ENCODE data around the gene SYNE3. TPM values are rescaled to one million over a fixed set of nuclear protein-coding genes. Genes with fewer than 3 reads are reported as not detected.

SYNE3 gene
- total and polyA plus RNA-seq, 5 donors = 5.2 to 18.0 (median 12.4) TPM

- ATAC-seq (no peak), DNase-seq (peak in 1 of 3 donors; percentile 24)
- intact Hi-C loops (cut with DNase I) = no loop called here
- H3K4me1 ChIP-seq (ENCODE audit: control insufficient read depth, insufficient read depth, low read length) = peaks cover 32% of the 10 kb centered on the region
- WGBS = 81% methylated on average over 7 of the region's 7 CpGs
- H3K27ac ChIP-seq (ENCODE audit: low read length) = no peak overlapping the region
- no peaks in the 10 kb centered on the region for H3K27me3 ChIP-seq (ENCODE audit: control insufficient read depth, insufficient read depth)
- H3K9me3 ChIP-seq (ENCODE audit: control insufficient read depth, low read length) = no peaks in the 10 kb centered on the region
- H3K4me3 ChIP-seq (ENCODE audit: low read length) = no peak overlapping the region
Observed at GRCh38 chr14:95485222-95485819, 31.1 kb downstream of the SYNE3 start.

DNA sequence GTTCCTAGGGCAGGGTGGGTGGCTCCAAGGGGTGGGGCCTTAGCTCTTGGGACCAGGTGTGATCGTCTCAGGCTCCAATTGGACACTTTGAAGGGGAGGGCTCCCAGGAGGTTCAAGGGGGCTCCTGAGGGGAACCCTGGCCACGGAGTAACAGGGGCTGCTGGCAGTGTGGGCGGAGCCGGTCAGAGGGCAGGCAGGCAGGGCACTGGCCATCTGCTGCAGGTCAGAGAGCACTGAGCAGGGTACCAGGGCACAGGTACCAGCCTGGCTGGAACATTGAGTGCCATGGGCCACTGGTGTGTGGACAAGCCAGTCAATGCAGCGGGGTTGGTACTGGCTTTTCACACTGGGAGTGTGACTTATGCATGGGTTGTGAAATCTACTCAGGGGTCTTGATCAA is 32.2 kb downstream of the SYNE3 start:
- WGBS = 90% methylated on average over 5 of the region's 5 CpGs
- Histone ChIP-seq H3K27me3 (ENCODE audit: control insufficient read depth, insufficient read depth) (no peaks in the 10 kb centered on the region), H3K27ac (ENCODE audit: low read length) (no peak overlapping the region), H3K9me3 (ENCODE audit: control insufficient read depth, low read length) (no peaks in the 10 kb centered on the region), H3K4me1 (ENCODE audit: control insufficient read depth, insufficient read depth, low read length) (peaks cover 30% of the 10 kb centered on the region), H3K4me3 (ENCODE audit: low read length) (no peak overlapping the region)
- intact Hi-C loops (cut with DNase I) = no loop called here
- ATAC-seq = no peak
- DNase-seq = no peak

GRCh38 chr14:95483309-95484165 is 32.9 kb downstream of the SYNE3 start:
- intact Hi-C loops (cut with DNase I) = no loop called here
- 52% methylated on average over 14 of the region's 14 CpGs for WGBS

GRCh38 chr14:95482627-95483308 is 33.7 kb downstream of the SYNE3 start:
- DNase-seq (no peak), ATAC-seq (no peak)
- Histone ChIP-seq H3K9me3 (ENCODE audit: control insufficient read depth, low read length) (no peaks in the 10 kb centered on the region), H3K27ac (ENCODE audit: low read length) (peak overlapping the region; percentile 71), H3K27me3 (ENCODE audit: control insufficient read depth, insufficient read depth) (no peaks in the 10 kb centered on the region), H3K4me1 (ENCODE audit: control insufficient read depth, insufficient read depth, low read length) (peaks cover 24% of the 10 kb centered on the region), H3K4me3 (ENCODE audit: low read length) (no peak overlapping the region)
- 77% methylated on average over 12 of the region's 12 CpGs for WGBS
- intact Hi-C loops (cut with DNase I) = no loop called here

More at GRCh38 chr14:95483309-95484165, 32.9 kb downstream of the SYNE3 start:
- H3K4me3 ChIP-seq (ENCODE audit: low read length) = no peak overlapping the region
- H3K27ac ChIP-seq (ENCODE audit: low read length) = peak overlapping the region; percentile 71
- no peaks in the 10 kb centered on the region for H3K9me3 ChIP-seq (ENCODE audit: control insufficient read depth, low read length)
- DNase-seq (peak; percentile 88 to 93 (median 89)), ATAC-seq (peak; percentile 87 to 95)
- peaks cover 24% of the 10 kb centered on the region for H3K4me1 ChIP-seq (ENCODE audit: control insufficient read depth, insufficient read depth, low read length)
- H3K27me3 ChIP-seq (ENCODE audit: control insufficient read depth, insufficient read depth) = no peaks in the 10 kb centered on the region

GRCh38 chr14:95481391-95482022 is 34.9 kb downstream of the SYNE3 start:
- no peak overlapping the region for H3K27ac ChIP-seq (ENCODE audit: low read length)
- peak in 1 of 3 donors; percentile 70 for DNase-seq
- no peaks in the 10 kb centered on the region for H3K9me3 ChIP-seq (ENCODE audit: control insufficient read depth, low read length)
- WGBS = 77% methylated on average over 18 of the region's 18 CpGs
- ATAC-seq = no peak
- H3K4me3 ChIP-seq (ENCODE audit: low read length) = no peak overlapping the region
- intact Hi-C loops (cut with DNase I) = no loop called here
- H3K4me1 ChIP-seq (ENCODE audit: control insufficient read depth, insufficient read depth, low read length) = peaks cover 25% of the 10 kb centered on the region
- H3K27me3 ChIP-seq (ENCODE audit: control insufficient read depth, insufficient read depth) = no peaks in the 10 kb centered on the region

- peak overlapping the region; percentile 19 for H3K27ac ChIP-seq (ENCODE audit: low read length)
- intact Hi-C loops (cut with DNase I) = no loop called here
- H3K9me3 ChIP-seq (ENCODE audit: control insufficient read depth, low read length) = no peaks in the 10 kb centered on the region
Observed at GRCh38 chr14:95480887-95481226, 35.6 kb downstream of the SYNE3 start.

DNA sequence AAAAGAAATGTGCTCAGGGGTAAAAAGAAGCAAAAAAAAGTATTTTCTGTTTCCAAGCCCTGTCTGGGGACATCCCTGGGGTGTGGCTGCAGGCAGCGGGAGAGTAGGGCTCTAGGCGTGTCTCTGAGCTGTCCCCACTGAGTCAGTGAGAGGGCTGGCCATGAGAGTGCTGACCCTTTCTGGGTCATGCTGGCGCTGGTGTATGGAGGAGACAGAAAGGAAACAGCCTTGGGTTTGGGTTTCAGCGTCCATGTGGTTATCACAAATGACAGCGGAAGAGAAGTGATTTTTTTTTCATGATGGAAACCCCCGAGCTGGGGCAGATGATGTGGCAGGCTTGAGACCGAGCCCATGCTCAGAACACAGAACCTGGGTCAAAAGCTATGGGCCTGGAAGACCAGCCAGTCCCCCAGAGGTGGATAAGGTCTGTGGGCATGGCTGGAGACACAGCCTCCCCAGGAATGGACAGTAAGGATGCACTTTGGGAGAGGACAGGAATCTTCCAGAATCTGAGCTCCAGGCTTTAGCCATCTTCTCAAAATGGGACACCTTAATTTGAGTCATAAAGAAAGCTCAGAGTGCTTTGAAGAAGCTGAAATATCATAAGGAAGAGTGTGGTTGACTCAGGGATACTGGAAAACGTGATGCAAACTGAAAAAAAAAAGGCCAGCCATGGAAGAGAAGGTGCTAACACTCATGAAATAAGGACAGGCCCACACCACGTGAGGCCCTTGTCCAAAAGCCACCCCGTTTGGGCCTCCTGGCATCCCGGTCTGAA is 36.2 kb downstream of the SYNE3 start:
- Histone ChIP-seq H3K4me1 (ENCODE audit: control insufficient read depth, insufficient read depth, low read length) (peaks cover 23% of the 10 kb centered on the region), H3K27me3 (ENCODE audit: control insufficient read depth, insufficient read depth) (no peaks in the 10 kb centered on the region), H3K9me3 (ENCODE audit: control insufficient read depth, low read length) (no peaks in the 10 kb centered on the region), H3K4me3 (ENCODE audit: low read length) (no peak overlapping the region), H3K27ac (ENCODE audit: low read length) (peak overlapping the region; percentile 76)
- ATAC-seq (peak; percentile 90 to 92), DNase-seq (peak; percentile 88 to 93 (median 90))
- WGBS = 55% methylated on average over 11 of the region's 11 CpGs
- intact Hi-C loops (cut with DNase I) = no loop called here

More at GRCh38 chr14:95480887-95481226, 35.6 kb downstream of the SYNE3 start:
- DNase-seq = no peak
- Histone ChIP-seq H3K4me3 (ENCODE audit: low read length) (no peak overlapping the region), H3K4me1 (ENCODE audit: control insufficient read depth, insufficient read depth, low read length) (peaks cover 25% of the 10 kb centered on the region), H3K27me3 (ENCODE audit: control insufficient read depth, insufficient read depth) (no peaks in the 10 kb centered on the region)
- WGBS = 92% methylated on average over 9 of the region's 9 CpGs
- no peak for ATAC-seq

- peaks cover 23% of the 10 kb centered on the region for H3K4me1 ChIP-seq (ENCODE audit: control insufficient read depth, insufficient read depth, low read length)
- H3K27ac ChIP-seq (ENCODE audit: low read length) = peak overlapping the region; percentile 5
- no peaks in the 10 kb centered on the region for H3K27me3 ChIP-seq (ENCODE audit: control insufficient read depth, insufficient read depth)
- 89% methylated on average over 4 of the region's 4 CpGs for WGBS
- H3K9me3 ChIP-seq (ENCODE audit: control insufficient read depth, low read length) = no peaks in the 10 kb centered on the region
- H3K4me3 ChIP-seq (ENCODE audit: low read length) = no peak overlapping the region
- DNase-seq (peak in 1 of 3 donors; percentile 67), ATAC-seq (no peak)
- intact Hi-C loops (cut with DNase I) = no loop called here
Observed at GRCh38 chr14:95479494-95479893, 37.0 kb downstream of the SYNE3 start.

DNA sequence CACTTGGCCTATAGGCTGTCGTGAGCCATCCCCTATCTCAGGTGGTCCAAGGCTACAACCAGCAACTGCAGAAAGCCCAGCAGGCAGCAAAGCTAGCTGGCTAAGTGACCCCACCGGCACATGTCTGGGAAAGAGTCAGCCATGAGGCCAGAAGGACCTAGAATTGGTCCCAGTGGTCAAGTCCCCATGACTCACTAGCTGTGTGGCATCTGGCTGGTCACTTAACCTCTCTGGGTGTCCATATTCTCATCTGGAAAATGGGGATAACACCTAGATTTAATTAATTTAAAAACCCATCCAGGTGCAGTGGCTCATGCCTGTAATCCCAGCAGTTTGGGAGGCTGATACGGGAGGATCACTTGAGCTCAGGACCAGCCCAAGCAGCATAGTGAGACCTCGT is 37.6 kb downstream of the SYNE3 start:
- H3K4me1 ChIP-seq (ENCODE audit: control insufficient read depth, insufficient read depth, low read length) = peaks cover 19% of the 10 kb centered on the region
- DNase-seq (peak in 1 of 3 donors; percentile 13), ATAC-seq (no peak)
- 98% methylated on average over 4 of the region's 4 CpGs for WGBS
- H3K9me3 ChIP-seq (ENCODE audit: control insufficient read depth, low read length) = no peaks in the 10 kb centered on the region
- no peaks in the 10 kb centered on the region for H3K27me3 ChIP-seq (ENCODE audit: control insufficient read depth, insufficient read depth)
- intact Hi-C loops (cut with DNase I) = no loop called here
- H3K27ac ChIP-seq (ENCODE audit: low read length) = no peak overlapping the region
- no peak overlapping the region for H3K4me3 ChIP-seq (ENCODE audit: low read length)

DNA sequence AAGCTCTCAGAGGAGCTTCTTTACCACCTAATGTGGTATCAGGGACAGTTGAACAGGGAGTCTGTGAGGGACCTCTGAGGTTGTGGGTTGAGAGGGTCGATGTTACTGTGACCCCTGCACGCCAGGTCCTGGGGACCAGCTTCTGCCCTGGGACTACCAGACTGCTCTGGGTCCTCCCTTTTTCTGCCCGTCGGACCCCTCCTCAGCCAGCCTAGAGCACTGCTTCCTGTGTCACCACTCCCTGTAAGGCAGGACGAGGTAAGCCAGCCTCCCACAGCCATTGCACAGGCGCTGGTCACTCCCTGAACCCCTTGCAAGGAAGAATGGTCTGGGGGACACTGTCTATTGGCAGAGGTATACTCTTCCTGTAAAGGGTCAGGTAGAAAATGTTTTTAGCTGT is 38.1 kb downstream of the SYNE3 start:
- H3K27me3 ChIP-seq (ENCODE audit: control insufficient read depth, insufficient read depth) = no peaks in the 10 kb centered on the region
- peak in 2 of 3 donors; percentile 18 to 23 for DNase-seq
- ATAC-seq = no peak
- peaks cover 18% of the 10 kb centered on the region for H3K4me1 ChIP-seq (ENCODE audit: control insufficient read depth, insufficient read depth, low read length)
- H3K27ac ChIP-seq (ENCODE audit: low read length) = no peak overlapping the region
- intact Hi-C loops (cut with DNase I) = no loop called here
- no peak overlapping the region for H3K4me3 ChIP-seq (ENCODE audit: low read length)
- H3K9me3 ChIP-seq (ENCODE audit: control insufficient read depth, low read length) = no peaks in the 10 kb centered on the region
- 81% methylated on average over 6 of the region's 6 CpGs for WGBS
